ENCODE results near the gene DLGAP3.
"Not testable (repeated sequence)": the region's sequence is repeated elsewhere in the genome, so short reads cannot be mapped to it uniquely, and the experiment has no call there.

The DLGAP3 gene

DNA sequence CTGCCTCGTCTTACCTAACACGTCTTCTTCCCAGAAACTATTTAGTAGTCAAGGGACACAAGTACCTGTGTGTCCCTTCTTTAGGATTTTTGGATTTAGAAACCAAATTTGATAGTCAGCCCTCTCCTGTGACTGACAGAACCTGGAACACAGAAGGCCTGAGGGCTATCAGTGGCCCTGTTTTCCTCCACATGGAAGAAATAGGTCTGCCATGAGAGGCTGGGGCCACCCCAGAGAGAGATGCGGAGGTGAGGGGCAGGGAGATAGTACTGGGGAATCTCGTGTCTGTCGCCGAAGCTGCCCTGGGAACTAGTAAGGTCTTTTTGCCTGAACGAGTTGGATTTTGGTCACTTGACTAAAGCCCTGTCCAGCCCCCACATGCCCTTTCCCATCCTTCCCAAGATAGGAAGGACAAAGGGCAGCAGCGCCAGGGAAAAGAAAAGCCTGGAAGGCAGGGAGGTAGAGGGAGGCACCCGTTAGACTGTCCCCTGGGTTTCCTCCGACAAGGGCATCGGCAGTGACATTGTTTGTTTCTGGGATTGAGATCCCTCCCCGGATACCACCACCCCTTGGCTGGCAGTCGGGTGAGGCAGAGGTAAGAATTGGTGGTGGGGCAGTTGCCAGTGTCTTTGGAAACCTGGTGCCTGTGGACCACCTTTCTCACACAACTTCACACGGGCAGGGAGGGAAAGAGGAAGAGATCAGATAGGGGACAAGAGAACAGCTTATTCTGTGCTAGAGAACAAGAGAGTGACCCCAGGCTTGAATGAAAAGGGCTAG, 89.7 kb downstream of the DLGAP3 start:
- no peak for DNase-seq (ENCODE audit: low read depth in 1 of 2, low spot score in 1 of 2)

- no peak for DNase-seq (ENCODE audit: low read depth in 1 of 2, low spot score in 1 of 2)
Observed at GRCh38 chr1:34833711-34834110, 95.7 kb downstream of the DLGAP3 start.

- DNase-seq (ENCODE audit: low read depth in 1 of 2, low spot score in 1 of 2) = no peak
Observed at GRCh38 chr1:34831721-34832246, 97.7 kb downstream of the DLGAP3 start.

- DNase-seq (ENCODE audit: low read depth in 1 of 2, low spot score in 1 of 2) = no peak
Observed at GRCh38 chr1:34829250-34829649, 100.2 kb downstream of the DLGAP3 start.

GRCh38 chr1:34828611-34829010, 100.8 kb downstream of the DLGAP3 start:
- no peak for DNase-seq (ENCODE audit: low read depth in 1 of 2, low spot score in 1 of 2)

GRCh38 chr1:34827341-34827941, 102.0 kb downstream of the DLGAP3 start:
- DNase-seq (ENCODE audit: low read depth in 1 of 2, low spot score in 1 of 2) = no peak

DNA sequence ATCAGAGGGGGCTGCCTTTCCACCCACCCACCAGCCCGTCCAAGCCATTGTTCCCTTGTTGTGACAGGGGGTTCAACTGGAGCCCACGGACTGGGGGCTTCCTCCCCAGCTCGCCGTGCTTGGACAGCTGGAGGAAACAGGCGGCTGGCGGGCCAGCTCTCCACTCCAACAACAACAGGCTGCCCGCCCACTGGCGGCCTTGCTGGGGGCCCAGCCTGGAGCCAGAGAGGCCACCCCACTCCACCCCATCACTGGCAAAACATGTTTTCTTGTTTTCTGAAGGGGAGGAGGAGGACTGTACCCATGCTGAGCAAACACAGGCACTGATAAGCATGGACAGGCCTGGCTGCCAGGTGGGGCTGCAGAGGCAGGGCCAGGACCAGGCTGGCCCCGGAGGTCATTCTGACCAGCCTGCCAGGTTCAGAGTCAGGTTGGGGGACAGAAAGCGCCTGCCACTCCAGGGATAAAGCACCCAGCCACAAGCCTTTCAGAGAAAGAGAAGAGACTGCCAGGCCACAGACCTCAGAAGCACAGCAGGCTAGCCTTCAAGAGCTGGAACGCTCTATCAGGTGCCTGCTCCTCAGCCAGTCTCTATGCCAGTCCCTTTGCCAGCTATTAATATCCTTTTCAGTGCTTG, 103.9 kb downstream of the DLGAP3 start:
- no peak for DNase-seq (ENCODE audit: low read depth in 1 of 2, low spot score in 1 of 2)

DNA sequence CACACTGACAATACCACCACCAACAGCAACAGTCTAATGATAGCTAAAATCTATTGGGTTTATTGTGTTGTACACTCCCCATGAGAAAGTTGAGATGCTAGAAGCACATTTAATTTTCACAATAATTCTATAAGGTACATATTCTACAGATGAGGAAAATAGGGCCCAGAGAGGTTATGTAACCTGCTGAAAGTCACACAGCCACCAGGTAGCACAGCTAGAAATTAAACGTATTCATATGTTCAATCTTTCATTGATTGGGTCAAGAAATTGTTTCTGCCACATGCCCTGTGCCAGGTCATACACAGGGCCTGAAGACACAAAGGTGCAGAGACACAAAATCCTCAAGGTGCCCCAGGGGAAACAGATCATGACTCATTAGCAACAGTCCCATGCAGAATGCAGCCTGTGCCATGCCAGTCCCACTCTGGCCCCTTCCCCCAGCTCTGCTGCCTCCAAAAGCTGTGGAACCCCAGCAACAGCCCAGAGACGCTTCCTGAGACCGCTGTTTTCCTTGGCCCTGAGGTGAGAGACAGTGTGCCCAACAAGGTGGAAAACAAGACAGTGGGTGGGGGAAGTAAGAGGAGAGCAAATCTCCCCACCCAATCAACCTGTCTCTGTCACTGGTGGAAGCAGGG, 104.5 kb downstream of the DLGAP3 start:
- DNase-seq (ENCODE audit: low read depth in 1 of 2, low spot score in 1 of 2) = no peak

- no peak for DNase-seq (ENCODE audit: low read depth in 1 of 2, low spot score in 1 of 2)
Observed at GRCh38 chr1:34822202-34822601, 107.2 kb downstream of the DLGAP3 start.

DNA sequence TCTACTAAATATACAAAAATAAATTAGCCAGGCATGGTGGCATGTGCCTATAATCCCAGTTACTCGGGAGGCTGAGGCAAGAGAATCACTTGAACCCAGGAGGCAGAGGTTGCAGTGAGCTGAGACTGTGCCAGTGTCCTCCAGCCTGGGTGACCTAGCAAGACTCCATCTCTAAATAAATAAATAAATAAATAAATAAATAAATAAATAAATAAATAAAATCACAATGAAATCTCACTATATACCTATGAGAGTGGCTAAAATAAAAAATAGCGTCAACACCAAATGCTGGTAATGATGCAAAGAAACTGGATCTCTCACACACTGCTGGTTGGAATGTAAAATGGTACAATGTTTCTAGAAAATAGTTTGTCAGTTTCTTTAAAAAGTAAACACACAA, 110.6 kb downstream of the DLGAP3 start:
- not testable (repeated sequence) for DNase-seq (ENCODE audit: low read depth in 1 of 2, low spot score in 1 of 2)

GRCh38 chr1:34816778-34817177, 112.7 kb downstream of the DLGAP3 start:
- DNase-seq (ENCODE audit: low read depth in 1 of 2, low spot score in 1 of 2) = no peak

GRCh38 chr1:34816332-34816731, 113.1 kb downstream of the DLGAP3 start:
- no peak for DNase-seq (ENCODE audit: low read depth in 1 of 2, low spot score in 1 of 2)

Data from activated T-helper 1 cell treated with anti-CD3 and anti-CD28 coated beads, Interleukin-2, amount 50 U/mL, for 16 hours (primary cell).